K562 (cell line): ENCODE data around the gene DCDC2. TPM values are rescaled to one million over a fixed set of nuclear protein-coding genes. Genes with fewer than 3 reads are reported as not detected.
A peak's percentile ranks its signal among the peaks of the same experiment; 100 is the strongest.

Experiments used
- CBX3 ChIP-seq, 2 experiments: IDR thresholded peaks; 1 replicate in 1 of 2; 2 replicates in 1 of 2; pipeline ENCODE4 v1.6.1; 2012; ENCODE audit warnings: inconsistent platforms in 2 of 2, low read length in 2 of 2, borderline replicate concordance in 1 of 2, control low read depth in 1 of 2
- DNMT1 ChIP-seq: fragments of 450-650 bp; IDR thresholded peaks from 2 replicates; pipeline ENCODE4 v1.6.1; 2016; ENCODE audit warnings: antibody characterized with exemption, mild to moderate bottlenecking
- GATA2 ChIP-seq: sonication (generic); formaldehyde crosslinking; IDR thresholded peaks from 2 replicates; pipeline ENCODE4 v1.4.0; 2020; ENCODE audit warnings: mild to moderate bottlenecking, missing genetic modification reagents
- HDAC6 ChIP-seq: IDR thresholded peaks from 2 replicates; pipeline ENCODE4 v1.6.1; 2012; ENCODE audit warnings: low read depth, mild to moderate bottlenecking, control low read depth, inconsistent platforms, low read length, moderate library complexity
- HOXB6 ChIP-seq: fragments of 250-450 bp; sonication (Bioruptor Pico); IDR thresholded peaks from 2 replicates; pipeline ENCODE4 v1.5.1; 2022; ENCODE audit warnings: mild to moderate bottlenecking, borderline replicate concordance
- MYNN ChIP-seq, 2 experiments: sonication (generic); formaldehyde crosslinking in 1 of 2; IDR thresholded peaks; 2 replicates each; pipeline versions ENCODE4 v1.5.0 to v1.6.1; 2016 to 2020; ENCODE audit warnings: antibody characterized with exemption in 1 of 2, missing genetic modification reagents in 1 of 2
- PRMT5 ChIP-seq: sonication (generic); formaldehyde crosslinking; IDR thresholded peaks from 2 replicates; pipeline ENCODE4 v1.5.0; 2020; ENCODE audit warnings: missing genetic modification reagents
- polyA plus RNA-seq, 8 experiments: library from polyadenylated mRNA; depleted of rRNA in 4 of 8; stranded (reverse) in 5 of 8; unstranded in 3 of 8; fragments of >200 nt; fragmentation: Nextera tagmentation in 2 of 8; fragmentation: Illumina TruSeq in 1 of 8; extraction: Ambion mirVana in 2 of 8; extraction: Trizol in 1 of 8; gene quantifications; 2 replicates each; pipeline versions ENCODE4 v1.2.1 to v1.2.3, GENCODE V29; 2011 to 2014; ENCODE audit warnings: inconsistent platforms in 1 of 8, missing spikeins in 1 of 8
- total RNA-seq, 7 experiments: library from RNA; depleted of rRNA in 6 of 7; stranded (reverse); fragments of >200 nt in 6 of 7; fragmentation: Illumina TruSeq in 2 of 7; extraction: Trizol in 2 of 7; gene quantifications; 2 replicates each; pipeline versions ENCODE4 v1.2.1 to v1.2.3, GENCODE V29; 2011 to 2021; ENCODE audit warnings: low replicate concordance in 1 of 7
- TF ChIP-seq, protein P1 (sequence below), 2 experiments: fragments of 450-650 bp; formaldehyde crosslinking in 1 of 2; IDR thresholded peaks; 2 replicates each; pipeline versions ENCODE4 v1.4.0 to v1.6.1; 2014 to 2020; ENCODE audit warnings: mild to moderate bottlenecking in 2 of 2, borderline replicate concordance in 1 of 2, low read depth in 1 of 2
- TF ChIP-seq, protein P2 (sequence below), 2 experiments: fragments of 450-650 bp in 1 of 2; sonication (generic) in 1 of 2; formaldehyde crosslinking in 1 of 2; IDR thresholded peaks; 2 replicates each; pipeline versions ENCODE4 v1.7.1 to v1.9.0; 2016 to 2022; ENCODE audit warnings: inconsistent platforms in 1 of 2, mild to moderate bottlenecking in 1 of 2, missing genetic modification reagents in 1 of 2

The DCDC2 gene
- total and polyA plus RNA-seq, 9 of the 15 experiments (the other 6 are each of a cell fraction or from before 2014, with no cell fraction given): 0.04 TPM; not detected in 8

DNA sequence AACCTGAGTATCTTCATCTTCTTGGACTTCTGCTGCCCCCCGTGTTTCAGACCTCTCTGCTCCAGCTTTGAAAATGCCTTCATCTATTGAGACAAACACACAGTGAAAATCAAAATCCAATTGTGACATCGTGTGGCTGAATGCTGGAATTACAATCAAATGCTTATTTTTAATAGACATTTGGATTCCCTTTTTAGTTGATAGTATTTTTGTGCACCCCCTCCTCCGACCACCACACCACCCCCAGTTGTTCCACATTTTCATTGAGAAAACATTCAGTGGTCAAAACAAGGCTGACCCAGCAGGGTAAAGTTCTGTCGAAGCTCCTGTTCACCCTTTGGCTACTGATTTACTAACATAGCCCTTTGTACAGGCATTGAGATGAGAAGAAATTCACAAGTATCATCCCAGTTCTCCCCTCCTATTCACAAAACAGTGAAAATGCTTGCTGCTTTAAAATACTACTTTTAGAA lies 152.8 kb downstream of the DCDC2 start (continued):
- TF ChIP-seq, protein P1, sequence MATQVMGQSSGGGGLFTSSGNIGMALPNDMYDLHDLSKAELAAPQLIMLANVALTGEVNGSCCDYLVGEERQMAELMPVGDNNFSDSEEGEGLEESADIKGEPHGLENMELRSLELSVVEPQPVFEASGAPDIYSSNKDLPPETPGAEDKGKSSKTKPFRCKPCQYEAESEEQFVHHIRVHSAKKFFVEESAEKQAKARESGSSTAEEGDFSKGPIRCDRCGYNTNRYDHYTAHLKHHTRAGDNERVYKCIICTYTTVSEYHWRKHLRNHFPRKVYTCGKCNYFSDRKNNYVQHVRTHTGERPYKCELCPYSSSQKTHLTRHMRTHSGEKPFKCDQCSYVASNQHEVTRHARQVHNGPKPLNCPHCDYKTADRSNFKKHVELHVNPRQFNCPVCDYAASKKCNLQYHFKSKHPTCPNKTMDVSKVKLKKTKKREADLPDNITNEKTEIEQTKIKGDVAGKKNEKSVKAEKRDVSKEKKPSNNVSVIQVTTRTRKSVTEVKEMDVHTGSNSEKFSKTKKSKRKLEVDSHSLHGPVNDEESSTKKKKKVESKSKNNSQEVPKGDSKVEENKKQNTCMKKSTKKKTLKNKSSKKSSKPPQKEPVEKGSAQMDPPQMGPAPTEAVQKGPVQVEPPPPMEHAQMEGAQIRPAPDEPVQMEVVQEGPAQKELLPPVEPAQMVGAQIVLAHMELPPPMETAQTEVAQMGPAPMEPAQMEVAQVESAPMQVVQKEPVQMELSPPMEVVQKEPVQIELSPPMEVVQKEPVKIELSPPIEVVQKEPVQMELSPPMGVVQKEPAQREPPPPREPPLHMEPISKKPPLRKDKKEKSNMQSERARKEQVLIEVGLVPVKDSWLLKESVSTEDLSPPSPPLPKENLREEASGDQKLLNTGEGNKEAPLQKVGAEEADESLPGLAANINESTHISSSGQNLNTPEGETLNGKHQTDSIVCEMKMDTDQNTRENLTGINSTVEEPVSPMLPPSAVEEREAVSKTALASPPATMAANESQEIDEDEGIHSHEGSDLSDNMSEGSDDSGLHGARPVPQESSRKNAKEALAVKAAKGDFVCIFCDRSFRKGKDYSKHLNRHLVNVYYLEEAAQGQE (IDR thresholded peaks at IDR 0.05; ENCODE audit: borderline replicate concordance): peak; percentile 63
- TF ChIP-seq, protein P1 (CRISPR knock-in tag; IDR thresholded peaks at IDR 0.05; ENCODE audit: low read depth): no peak
- no peak for TF ChIP-seq GATA2 (CRISPR knock-in tag)
- TF ChIP-seq HOXB6 (CRISPR knock-in tag): no peak
- no peak for TF ChIP-seq CBX3 (IDR thresholded peaks at IDR 0.05; ENCODE audit: borderline replicate concordance in 1 of 2, low read length in 2 of 2)
- no peak for TF ChIP-seq PRMT5 (CRISPR knock-in tag)
- TF ChIP-seq, protein P2, sequence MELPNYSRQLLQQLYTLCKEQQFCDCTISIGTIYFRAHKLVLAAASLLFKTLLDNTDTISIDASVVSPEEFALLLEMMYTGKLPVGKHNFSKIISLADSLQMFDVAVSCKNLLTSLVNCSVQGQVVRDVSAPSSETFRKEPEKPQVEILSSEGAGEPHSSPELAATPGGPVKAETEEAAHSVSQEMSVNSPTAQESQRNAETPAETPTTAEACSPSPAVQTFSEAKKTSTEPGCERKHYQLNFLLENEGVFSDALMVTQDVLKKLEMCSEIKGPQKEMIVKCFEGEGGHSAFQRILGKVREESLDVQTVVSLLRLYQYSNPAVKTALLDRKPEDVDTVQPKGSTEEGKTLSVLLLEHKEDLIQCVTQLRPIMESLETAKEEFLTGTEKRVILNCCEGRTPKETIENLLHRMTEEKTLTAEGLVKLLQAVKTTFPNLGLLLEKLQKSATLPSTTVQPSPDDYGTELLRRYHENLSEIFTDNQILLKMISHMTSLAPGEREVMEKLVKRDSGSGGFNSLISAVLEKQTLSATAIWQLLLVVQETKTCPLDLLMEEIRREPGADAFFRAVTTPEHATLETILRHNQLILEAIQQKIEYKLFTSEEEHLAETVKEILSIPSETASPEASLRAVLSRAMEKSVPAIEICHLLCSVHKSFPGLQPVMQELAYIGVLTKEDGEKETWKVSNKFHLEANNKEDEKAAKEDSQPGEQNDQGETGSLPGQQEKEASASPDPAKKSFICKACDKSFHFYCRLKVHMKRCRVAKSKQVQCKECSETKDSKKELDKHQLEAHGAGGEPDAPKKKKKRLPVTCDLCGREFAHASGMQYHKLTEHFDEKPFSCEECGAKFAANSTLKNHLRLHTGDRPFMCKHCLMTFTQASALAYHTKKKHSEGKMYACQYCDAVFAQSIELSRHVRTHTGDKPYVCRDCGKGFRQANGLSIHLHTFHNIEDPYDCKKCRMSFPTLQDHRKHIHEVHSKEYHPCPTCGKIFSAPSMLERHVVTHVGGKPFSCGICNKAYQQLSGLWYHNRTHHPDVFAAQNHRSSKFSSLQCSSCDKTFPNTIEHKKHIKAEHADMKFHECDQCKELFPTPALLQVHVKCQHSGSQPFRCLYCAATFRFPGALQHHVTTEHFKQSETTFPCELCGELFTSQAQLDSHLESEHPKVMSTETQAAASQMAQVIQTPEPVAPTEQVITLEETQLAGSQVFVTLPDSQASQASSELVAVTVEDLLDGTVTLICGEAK (IDR thresholded peaks at IDR 0.05): no peak
- TF ChIP-seq, protein P2 (CRISPR knock-in tag; IDR thresholded peaks at IDR 0.05): no peak
- TF ChIP-seq MYNN (IDR thresholded peaks at IDR 0.05): no peak
- no peak for TF ChIP-seq MYNN (CRISPR knock-in tag; IDR thresholded peaks at IDR 0.05)
- TF ChIP-seq DNMT1: no peak
- TF ChIP-seq HDAC6: no peak
